Measurements from ENCODE around the gene CEP152.
"Not testable (repeated sequence)": the region's sequence is repeated elsewhere in the genome, so short reads cannot be mapped to it uniquely, and the experiment has no call there.

The CEP152 gene

DNA sequence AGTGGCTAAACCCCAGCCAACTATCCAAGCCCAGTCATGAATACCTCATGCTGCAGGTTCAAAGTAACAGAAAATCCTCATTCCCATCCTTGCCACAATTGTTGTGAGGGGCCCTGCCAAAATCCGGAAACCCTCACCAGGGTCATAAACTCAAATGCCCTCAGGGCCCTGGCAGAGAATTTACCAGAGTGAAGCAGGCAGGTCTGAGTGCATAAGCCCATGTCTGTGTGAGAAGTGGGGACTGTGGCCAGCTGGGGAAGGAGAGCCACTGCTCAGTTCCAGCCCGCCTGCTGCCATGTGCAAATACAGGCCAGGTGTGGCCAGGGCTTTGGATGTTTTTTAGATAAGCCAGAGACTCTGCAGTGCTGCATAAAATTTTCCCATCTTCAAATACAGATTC lies 7.0 kb downstream of the CEP152 start:
- DNase-seq (ENCODE audit: low spot score): no peak

GRCh38 chr15:48802867-48803266 lies 8.0 kb downstream of the CEP152 start:
- DNase-seq (ENCODE audit: low spot score): no peak

DNA sequence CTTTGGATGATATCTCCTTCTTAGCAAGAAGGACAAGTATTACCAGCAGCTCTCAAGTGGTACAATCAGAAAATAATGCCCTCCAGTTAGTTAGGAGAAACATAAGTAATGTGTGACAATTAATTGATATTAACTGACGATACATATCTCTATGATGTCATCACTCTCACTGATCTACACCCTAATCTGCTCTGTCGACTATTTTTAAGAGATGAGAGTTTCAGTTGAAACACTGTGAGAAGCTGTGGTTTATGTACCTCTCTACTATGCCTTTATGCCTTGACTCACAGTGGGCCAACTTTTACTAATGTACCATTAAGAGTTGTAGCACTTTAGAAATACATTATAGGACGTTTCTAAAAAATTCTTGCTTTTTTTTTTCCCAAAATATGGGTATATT lies 8.6 kb downstream of the CEP152 start:
- DNase-seq (ENCODE audit: low spot score): no peak

- no peak for DNase-seq (ENCODE audit: low spot score)
Measured at GRCh38 chr15:48800811-48801455, 9.9 kb downstream of the CEP152 start.

DNA sequence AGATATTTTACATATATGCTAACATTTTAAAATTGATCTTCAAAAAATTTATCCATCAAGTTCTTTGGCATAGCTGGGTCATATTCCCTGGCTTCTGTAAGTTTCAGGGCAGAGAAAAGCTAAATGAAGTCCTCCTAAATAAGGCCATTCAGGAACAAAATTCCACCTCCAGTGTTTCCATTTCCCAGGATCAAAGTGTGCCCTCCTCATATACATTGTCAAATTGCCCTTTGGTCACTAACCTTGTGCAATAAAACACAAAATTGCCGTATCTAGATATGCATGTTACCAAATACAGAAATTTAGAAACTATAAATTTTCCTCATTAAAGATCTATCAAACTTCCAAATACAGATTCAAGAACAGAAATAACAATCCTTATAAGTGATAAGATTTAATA lies 10.6 kb downstream of the CEP152 start:
- DNase-seq (ENCODE audit: low spot score): no peak

- DNase-seq (ENCODE audit: low spot score): no peak
Measured at GRCh38 chr15:48798319-48798718, 12.6 kb downstream of the CEP152 start.

GRCh38 chr15:48796930-48797329 lies 13.9 kb downstream of the CEP152 start:
- DNase-seq (ENCODE audit: low spot score): no peak

GRCh38 chr15:48796521-48796920 lies 14.3 kb downstream of the CEP152 start:
- DNase-seq (ENCODE audit: low spot score): no peak

DNA sequence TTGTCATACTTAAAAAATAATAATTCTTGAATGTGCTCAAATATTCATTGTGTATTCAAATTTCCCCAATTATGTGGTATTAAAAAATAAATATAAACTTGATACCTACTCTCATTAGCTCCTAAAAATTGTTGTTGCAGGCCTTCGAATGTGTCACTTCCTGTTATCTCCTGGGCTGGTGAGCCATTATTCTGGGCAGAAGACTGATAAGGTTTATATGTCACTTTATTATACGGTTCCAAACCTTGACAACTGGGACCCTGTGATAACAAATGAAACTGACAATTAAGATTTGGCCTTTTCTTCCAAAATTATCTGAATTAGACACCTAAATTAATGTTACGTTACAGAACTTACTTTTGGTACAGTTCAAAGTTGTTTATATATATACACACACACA lies 15.0 kb downstream of the CEP152 start:
- DNase-seq (ENCODE audit: low spot score): no peak

DNA sequence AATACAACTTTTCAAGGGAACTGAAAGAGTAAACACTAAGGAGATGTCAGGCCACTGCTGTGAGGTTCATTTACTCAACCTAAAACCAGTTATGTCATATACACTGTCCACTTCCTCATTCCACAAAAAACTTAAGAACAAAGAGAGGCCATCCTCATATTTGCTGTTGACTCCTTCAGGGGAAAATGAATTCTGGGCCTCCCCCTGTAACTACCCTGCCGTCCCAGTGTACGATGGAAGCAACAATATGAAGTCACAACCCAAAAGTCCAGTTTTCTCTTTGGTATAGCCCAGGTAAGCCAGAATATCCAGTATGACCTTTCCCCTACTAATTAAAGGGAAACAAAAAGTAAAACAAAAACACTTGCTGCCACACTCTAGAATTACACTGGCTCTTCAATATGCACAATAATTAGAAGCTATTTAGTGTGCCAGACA lies 16.2 kb downstream of the CEP152 start:
- no peak for DNase-seq (ENCODE audit: low spot score)

GRCh38 chr15:48792408-48792807 lies 18.5 kb downstream of the CEP152 start:
- DNase-seq (ENCODE audit: low spot score): no peak

DNA sequence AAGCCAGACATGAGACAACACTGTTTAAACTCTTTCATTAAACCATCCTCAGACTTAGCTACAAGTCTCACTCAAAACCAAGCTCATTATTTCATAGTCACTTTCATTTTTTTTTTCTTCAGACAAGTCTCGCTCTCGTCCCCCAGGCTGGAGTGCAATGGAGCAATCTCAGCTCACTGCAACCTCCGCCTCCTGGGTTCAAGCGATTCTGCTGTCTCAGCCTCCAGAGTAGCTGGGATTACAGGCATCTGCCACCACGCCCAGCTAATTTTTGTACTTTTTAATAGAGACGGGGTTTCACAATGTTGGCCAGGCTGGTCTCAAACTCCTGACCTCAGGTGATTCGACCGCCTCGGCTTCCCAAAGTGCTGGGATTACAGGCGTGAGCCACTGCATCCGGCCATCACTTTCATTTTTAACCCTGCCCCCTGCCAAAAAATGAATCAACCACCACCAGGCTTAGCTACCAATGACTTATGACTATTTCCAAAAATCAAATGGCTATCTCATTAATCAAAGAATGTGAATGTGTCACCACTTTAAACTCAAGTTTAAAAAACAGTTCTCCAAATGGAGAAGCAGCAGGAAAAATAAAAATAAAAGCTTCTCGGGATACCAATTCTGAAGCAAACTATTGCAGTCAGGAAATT lies 20.3 kb downstream of the CEP152 start:
- DNase-seq (ENCODE audit: low spot score): not testable (repeated sequence)

GRCh38 chr15:48785712-48786111 lies 25.2 kb downstream of the CEP152 start:
- no peak for DNase-seq (ENCODE audit: low spot score)

DNA sequence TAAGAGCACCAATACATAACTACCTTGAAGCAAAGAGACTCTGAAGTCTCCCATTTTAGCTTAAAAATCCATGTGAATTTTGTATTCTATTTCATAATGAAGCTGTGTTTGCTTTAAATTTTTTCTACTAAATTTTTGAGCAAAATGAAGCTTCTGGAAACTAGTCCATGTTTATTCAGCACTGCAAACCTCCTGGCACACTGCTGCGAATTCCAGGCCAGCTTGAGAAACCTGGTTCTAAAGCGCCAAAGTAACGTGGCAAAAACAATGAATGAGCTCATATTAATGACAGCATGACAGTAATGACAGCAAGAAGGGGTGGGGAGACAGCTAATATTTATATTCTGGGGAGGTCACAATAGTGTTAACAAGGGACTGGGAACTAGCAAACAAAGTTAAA lies 25.7 kb downstream of the CEP152 start:
- DNase-seq (ENCODE audit: low spot score): no peak

GRCh38 chr15:48784756-48785155 lies 26.1 kb downstream of the CEP152 start:
- DNase-seq (ENCODE audit: low spot score): no peak

- no peak for DNase-seq (ENCODE audit: low spot score)
Measured at GRCh38 chr15:48782911-48783310, 28.0 kb downstream of the CEP152 start.

- no peak for DNase-seq (ENCODE audit: low spot score)
Measured at GRCh38 chr15:48781481-48782081, 29.3 kb downstream of the CEP152 start.

GRCh38 chr15:48781017-48781416 lies 29.9 kb downstream of the CEP152 start:
- DNase-seq (ENCODE audit: low spot score): no peak

DNA sequence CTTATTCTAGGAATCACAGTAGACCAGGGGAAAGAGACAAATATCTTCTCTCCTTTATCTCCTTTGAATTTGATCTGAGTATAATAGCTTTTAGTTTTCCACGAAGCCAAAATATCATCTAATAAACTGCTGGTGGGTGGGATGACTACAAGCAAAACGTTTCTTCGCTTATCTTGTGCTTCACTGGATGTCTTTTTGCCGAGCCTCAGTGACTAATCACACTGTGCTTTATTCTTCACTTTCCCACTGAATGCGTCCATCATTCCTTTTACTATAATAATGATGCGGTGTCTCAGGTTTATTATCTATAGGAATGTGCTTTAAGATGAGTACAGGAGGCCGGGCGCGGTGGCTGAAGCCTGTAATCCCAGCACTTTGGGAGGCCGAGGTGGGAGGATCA lies 32.5 kb downstream of the CEP152 start:
- no peak for DNase-seq (ENCODE audit: low spot score)

DNA sequence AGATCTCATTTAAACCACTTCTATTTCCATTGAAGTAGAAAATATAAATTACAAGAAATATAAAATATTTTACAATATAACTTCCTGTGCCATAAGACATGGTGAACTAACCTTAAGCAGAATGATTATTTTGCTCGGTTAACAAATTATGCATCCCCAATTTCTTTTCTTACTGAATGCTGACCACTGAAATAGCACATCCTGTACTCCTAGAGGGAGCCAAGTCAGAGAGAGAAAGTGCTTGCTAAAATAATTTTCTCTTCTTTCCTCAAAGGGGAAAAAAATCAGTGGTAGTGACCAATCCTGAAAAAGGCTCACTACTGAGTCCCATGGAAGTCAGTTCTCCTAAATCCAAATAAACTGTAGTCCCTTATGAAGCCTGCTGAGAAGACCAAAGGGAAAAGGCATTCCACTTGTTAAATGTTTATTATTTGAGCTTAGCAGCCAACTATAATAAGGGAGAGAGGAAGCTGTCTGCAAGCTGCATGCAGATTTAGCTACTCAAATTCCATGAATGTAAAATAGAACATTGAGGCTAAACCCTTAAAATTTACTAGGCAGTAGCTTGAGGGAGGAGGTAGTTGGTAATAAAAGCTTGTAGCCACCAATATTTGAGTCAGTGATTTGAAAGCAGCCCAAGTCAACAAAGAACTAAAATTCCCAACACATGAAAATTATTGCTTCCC lies 33.1 kb downstream of the CEP152 start:
- no peak for DNase-seq (ENCODE audit: low spot score)

DNA sequence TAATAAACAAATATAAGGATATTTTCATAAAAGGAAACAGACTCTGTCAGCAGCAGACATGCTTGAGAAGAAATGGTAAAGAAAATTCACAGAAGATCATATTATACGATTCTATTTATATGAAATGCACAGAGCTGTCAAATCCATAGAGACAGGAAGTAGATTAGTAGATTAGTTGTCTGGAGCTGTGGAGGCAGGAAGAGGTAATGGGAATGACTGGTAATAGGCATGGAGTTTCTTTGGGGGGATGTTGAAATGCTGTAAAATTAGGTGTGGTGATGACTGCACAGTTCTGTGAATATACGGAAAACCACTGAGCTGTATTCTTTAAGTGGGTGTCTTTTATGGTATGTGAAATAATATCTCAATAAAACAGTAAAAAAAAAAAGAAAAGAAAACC lies 35.3 kb downstream of the CEP152 start:
- DNase-seq (ENCODE audit: low spot score): no peak

DNA sequence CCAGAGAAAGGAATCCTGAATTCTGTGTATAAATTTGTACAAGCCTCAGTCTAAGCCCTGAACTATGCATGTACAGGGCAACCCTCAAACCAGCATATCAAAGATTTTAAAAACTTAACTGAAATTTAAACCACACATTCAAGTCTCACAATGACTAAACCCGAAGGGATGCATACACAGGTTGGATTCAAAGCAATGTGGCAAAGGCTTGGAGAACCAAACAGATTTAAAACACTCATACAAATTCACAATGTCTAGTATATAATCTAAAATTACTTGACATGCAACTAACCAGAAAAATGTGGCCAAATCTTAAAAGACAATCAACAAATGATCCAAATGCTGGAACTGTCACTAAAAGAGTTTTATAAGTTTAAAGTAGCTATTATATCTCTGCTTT lies 36.4 kb downstream of the CEP152 start:
- DNase-seq (ENCODE audit: low spot score): no peak

- no peak for DNase-seq (ENCODE audit: low spot score)
Measured at GRCh38 chr15:48766196-48766595, 44.7 kb downstream of the CEP152 start.
